ENCODE data around the gene ERC1.
"Not testable (repeated sequence)": the region's sequence is repeated elsewhere in the genome, so short reads cannot be mapped to it uniquely, and the experiment has no call there.

ERC1 gene

GRCh38 chr12:1034243-1034642 is 43.2 kb downstream of the ERC1 start:
- no peak for DNase-seq

- DNase-seq: no peak
Observed at GRCh38 chr12:1034751-1035457, 43.9 kb downstream of the ERC1 start.

DNA sequence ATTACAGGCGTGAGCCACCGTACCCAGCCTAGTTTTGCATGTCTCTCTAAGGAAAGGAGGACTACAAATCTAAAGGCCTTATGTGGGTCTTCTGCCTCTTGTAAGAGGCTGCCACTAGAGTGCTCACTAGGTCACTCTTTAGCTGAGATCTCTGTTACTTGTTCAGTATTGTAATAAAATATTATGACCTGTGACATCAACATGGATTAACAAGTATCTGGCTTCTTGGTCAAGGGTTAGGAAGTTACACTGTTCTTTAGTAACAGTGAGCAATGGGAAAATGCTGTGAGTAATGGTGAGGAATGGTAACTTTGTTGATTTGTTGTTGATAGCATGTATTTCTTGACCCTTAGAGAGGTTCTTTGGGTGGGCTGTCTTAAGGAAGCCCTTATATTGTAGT is 50.5 kb downstream of the ERC1 start:
- DNase-seq: no peak

DNA sequence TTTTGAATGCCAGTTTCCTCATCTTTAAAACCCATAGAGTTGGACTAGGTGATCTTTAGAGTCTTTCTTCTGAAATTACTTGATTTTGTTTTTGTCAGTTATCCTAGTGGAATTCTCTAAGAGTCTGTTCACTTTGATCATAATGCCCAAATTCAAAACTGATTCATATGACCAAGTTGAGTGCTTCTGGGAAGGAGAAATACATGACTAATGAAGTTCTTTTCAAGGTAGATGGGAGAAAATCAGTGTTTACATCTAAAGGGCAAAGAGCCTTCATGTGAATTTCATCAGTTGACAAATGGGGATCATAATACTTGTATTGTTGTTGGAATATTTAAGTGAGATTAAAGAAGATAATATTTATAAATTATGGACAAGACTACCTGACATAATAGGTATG is 53.2 kb downstream of the ERC1 start:
- no peak for DNase-seq

DNA sequence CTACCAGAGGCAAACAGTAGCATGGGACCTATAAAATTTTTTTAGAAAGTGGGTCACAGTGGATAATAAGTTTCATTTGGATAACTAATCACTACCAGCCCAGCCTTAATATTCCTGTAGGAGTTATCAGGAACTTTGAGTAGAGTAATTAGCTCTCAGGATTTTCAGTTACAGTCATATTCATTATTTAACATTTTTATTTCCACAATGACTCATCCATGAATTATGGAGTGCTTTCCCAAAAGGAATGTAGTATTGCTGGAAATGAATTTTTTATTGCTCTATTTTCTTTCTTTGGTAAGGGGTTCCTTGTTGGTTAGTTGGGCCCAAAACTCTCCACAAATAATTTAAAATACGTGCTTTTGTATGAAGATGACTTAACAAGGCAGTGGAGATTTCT is 53.7 kb downstream of the ERC1 start:
- DNase-seq: no peak

DNA sequence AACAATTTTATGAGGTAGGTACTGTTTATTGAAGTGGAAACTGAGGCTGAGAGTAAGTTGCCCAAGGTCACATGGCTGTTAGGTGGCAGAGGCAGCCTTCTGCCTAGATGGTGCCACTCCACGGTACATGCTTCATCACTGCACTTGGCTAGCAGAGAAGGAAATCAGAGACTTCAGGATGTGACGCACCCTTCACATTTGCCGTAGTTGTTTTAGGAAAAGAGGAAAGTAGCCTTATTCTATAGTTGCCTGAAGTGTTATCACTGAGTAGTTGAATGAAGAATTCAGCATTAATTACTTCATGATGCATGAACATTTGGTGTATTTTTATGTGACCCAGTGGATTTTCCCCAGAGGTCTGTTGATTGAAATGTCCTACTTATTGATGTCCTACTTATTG is 55.7 kb downstream of the ERC1 start:
- DNase-seq: no peak

DNA sequence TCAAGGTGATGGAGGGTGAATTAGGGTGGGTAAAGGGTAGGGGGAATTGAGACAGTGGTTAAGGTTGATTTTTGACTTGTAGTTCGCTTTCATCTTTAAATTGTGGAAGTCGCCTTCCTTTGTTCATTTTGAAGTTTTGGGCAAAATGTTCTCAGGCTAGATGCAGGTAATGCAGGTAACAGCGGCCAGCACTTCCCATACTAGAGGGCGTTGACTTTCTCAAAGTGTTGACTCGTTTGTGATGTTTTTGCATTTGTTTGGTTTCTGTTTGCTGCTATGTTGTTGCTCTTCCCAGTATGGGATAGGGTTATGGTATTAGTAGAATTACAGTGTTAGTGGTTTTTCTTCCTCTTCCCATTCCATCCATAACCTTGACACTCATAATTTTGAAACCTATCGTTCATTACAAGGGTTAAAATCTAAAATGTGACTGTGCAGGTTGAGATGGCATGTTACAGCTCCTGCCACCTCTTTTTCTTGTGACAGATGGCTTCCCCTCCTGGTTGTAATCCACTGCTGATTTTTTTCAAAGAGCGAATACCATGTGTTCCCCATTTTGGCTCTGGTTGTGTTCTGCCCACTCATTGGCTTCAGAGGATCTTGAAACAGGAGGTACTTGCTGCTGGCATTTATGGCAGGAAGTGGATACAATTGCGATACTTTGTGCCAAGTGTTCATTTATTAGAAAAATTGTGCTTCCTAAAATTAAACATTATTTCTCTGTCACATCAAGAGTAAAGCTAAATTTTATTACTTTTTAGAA is 57.1 kb downstream of the ERC1 start:
- no peak for DNase-seq

- no peak for DNase-seq
Observed at GRCh38 chr12:1050059-1050707, 59.2 kb downstream of the ERC1 start.

GRCh38 chr12:1051672-1052071 is 60.6 kb downstream of the ERC1 start:
- DNase-seq: not testable (repeated sequence)

DNA sequence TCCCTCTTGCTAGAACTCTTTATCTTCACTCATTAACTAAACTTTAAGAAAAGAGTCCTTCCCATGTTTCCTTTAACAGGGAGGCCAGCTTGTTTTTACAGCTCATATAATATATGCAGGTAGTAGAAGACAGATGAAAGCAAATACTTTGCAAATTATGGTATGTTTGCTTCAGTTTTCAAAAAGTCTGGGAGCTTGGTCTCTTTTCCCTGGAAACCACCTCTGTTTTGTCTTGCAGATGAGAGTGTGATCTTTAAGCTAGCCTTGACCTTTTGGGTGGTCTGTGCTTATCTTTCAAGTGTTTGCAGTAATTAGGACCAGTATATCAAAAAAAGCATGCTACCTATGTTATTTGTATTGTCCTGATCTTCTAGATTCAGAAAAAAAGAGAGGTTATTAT is 62.7 kb downstream of the ERC1 start:
- no peak for DNase-seq

DNA sequence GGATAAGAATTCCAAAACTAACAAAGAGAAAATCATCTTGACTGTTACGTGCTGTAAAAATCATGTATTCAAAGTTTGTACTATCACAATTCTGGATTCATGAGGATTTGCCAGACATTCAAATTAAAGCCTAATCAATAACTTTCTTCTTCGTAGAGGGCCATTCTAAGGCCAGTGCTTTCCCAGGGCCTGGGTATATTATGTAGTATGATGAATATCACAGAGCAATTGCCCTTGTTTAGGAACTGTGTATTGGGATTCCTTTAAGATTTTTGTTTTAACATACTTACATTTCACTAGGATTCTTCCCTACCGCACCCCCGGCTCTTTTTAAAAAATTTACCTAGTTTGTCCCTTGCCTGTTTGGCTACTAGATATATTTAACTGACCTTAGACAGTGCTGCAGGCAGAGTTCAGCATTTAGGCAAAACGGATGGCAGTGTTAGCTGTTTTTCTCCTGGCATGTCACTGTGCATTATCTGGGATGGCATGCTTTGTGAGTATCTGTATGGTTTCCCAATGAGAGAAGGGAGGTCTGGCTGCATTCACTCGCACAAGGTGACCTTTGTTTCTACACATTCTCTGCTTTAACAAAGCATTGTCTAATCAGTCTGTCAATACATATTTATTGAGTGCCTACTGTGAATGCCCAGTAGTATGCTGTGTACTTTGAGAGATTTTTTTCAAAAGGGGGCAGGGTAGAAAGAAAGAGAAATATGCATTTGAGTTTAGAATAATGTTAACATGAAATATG is 63.3 kb downstream of the ERC1 start:
- no peak for DNase-seq

- no peak for DNase-seq
Observed at GRCh38 chr12:1056390-1056789, 65.4 kb downstream of the ERC1 start.

- no peak for DNase-seq
Observed at GRCh38 chr12:1058423-1058822, 67.4 kb downstream of the ERC1 start.

DNA sequence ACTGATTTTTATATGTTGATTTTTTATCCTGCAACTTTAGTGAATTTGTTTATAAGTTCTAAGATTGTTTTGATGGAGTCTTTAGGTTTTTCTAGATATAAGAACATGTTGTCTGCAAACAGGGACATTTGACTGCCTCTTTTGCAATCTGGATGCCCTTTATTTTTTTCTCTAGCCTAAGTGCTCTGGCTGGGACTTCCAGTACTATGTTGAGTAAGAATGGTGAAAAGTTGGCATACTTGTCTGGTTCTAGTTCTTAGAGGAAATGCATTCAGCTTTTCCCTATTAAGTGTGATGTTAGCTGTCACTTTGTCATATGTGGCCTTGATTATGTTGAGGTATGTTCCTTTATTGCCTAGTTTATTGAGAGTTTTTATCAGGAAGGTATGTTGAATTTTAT is 68.1 kb downstream of the ERC1 start:
- no peak for DNase-seq

DNA sequence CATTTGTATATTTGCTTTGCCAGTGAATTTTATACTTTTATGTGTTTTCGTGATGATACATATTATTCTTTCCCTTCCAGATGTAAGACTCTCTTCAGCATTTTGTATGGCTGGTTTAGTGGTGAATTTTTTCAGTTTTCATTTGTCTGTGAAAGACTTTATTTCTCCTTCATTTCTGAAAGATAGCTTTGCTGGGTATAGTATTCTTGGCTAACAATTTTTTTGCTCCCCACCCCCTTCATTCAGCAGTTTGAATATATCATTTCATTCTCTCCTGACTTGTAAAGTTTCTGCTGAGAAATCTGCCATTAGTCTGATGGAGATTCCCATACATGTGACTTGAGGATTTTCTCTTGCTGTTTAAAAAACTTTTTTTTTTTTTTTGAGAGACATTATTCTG is 72.8 kb downstream of the ERC1 start:
- no peak for DNase-seq

GRCh38 chr12:1064317-1064716 is 73.3 kb downstream of the ERC1 start:
- no peak for DNase-seq

DNA sequence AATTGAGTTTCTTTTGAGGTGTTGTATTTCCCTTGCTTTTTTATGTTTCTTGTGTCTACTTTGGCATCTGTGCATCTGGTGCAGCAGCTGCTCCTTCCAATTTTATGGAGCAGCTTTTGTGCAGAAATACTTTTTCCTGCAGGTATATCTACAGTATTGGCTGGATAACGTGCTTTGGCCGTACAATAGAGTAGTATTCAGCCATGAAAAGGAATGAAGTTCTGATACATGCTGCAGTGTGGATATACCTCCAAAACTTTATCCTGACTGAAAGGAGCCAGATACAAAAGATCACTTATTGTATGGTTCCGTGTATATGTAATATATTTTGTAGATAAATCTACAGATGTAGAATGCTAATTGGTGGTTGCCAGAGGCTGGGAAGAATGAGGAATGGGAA is 74.6 kb downstream of the ERC1 start:
- DNase-seq: no peak

GRCh38 chr12:1069846-1070245 is 78.8 kb downstream of the ERC1 start:
- DNase-seq: no peak

GRCh38 chr12:1071182-1071581 is 80.2 kb downstream of the ERC1 start:
- no peak for DNase-seq

GRCh38 chr12:1073652-1074051 is 82.6 kb downstream of the ERC1 start:
- DNase-seq: no peak

- no peak for DNase-seq
Observed at GRCh38 chr12:1077036-1077803, 86.2 kb downstream of the ERC1 start.

DNA sequence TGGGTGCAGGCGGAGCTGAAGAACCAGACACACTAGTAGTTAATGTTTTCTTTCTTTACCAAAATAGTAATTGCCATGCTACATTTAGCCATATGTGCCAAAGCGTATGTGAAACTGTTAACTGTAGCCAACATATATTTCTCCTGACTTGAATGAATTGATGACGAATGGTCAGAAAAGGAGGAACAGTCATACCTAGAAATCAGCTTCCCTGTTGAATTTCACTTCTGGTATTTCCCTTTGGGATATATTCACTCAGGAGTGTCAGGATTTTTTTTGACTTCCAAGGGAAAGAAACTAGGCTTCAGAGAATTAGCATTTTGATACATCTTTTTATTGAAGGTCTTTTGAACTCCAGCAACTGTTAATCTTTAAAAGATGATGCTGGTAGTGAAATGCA is 87.0 kb downstream of the ERC1 start:
- no peak for DNase-seq
